ENCODE measurements around the gene OGDH.
"Not testable (repeated sequence)": the region's sequence is repeated elsewhere in the genome, so short reads cannot be mapped to it uniquely, and the experiment has no call there.

OGDH gene

DNA sequence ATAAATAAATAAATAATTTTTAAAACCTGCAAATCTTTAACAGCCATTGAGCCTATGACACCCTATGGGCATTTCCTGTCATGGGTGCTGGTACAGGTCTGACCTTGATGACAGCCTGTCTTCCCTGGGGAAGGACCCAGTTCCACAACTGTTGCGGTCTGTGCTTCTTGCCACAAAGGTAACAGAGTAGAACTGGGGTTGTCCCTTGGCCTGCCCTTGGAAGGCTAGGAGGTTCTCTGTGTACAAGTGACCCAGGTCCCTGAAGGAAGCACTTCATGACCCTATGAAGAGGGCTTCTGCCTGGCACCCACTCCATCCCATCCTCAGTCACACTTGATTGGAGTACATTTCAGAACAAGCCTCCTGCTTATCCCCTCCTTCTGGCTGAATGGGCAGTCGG lies 66.9 kb downstream of the OGDH start:
- no peak for DNase-seq (ENCODE audit: low spot score)

GRCh38 chr7:44673771-44674170 lies 67.3 kb downstream of the OGDH start:
- DNase-seq (ENCODE audit: low spot score), result no peak

DNA sequence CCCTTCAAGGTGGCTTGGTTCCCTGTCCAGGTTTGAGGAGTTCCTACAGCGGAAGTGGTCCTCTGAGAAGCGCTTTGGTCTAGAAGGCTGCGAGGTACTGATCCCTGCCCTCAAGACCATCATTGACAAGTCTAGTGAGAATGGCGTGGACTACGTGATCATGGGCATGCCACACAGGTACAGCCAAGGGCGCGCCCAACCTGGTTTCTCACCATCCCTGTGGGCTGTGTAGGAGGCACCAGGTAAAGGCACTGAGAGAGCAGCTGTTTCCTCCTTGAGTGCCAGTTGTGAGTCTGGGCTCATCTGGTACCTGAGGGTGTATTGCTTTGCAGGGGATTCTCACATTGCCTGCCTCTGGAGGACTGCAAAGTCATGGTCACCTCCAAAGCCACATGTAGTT lies 68.0 kb downstream of the OGDH start:
- no peak for DNase-seq (ENCODE audit: low spot score)

GRCh38 chr7:44676776-44677175 lies 70.3 kb downstream of the OGDH start:
- DNase-seq (ENCODE audit: low spot score), result no peak

DNA sequence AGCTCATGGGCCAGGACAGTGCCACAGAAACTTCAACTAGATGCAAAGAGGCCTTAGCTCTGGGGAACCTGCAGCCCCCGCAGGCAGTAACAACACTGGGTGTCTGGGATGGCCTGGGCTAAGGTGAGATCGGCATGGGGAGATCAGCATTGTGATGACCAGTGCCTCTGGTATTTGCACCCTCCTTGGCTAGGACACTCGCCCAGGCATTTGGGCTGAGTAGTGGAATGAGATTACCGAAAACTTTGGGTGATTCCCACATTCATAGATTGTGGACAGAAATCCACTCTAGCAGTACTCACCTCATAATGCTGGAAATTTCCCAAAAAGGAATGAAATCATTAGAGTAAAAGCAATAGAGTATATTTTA lies 71.7 kb downstream of the OGDH start:
- no peak for DNase-seq (ENCODE audit: low spot score)

DNA sequence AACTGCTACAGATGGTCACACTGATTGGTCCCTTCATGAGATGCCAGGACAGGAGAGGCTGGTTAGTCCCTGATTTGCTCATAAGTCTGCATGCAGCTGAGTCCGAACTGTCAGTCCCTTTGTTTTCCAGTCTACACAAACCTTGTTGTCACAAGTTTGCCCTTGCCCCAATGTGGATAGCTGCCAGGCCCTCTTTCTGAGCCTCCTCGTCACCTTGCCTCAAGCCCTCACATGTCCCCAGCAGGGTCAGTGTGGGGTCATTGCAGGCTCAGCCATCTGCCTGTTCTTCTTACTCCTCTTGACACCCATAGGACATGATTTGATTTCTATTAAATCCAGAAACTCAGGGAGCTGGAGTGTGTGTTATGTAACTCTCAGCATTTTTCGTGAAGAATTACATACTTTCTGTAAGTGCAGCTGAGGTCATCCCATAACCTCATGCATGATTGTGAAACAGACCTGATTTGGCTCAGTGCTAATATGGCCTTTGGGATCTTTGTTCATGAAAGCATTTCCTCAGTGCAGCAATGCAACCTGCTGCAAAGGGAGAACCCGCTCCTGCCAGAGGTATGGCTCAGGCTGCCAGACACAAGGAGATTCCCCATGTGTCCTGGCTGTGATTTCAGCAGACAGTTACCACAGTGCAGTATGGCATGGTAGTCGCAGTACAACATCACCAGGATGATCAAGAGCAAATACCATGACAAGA lies 72.2 kb downstream of the OGDH start:
- DNase-seq (ENCODE audit: low spot score), result no peak

- no peak for DNase-seq (ENCODE audit: low spot score)
Measured at GRCh38 chr7:44681645-44682044, 75.2 kb downstream of the OGDH start.

DNA sequence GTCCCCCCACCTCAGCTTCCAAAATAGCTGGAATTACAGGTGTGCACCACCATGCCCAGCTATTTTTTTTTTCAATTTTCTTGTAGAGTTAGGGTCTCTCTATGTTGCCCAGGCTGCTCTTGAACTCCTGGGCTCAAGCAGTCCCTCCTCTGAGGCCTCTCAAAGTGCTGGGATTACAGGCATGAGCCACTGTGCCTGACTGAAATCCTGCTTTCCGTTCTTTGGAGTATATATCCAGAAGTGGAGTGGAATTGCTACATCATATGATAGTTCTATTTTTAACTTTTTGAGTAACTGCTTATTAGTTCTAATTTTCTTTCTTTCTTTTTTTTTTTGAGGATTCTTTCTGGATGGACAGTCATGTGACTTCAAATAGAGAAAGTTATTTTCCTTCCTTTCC lies 79.3 kb downstream of the OGDH start:
- DNase-seq (ENCODE audit: low spot score), result no peak

- no peak for DNase-seq (ENCODE audit: low spot score)
Measured at GRCh38 chr7:44689427-44689826, 83.0 kb downstream of the OGDH start.

GRCh38 chr7:44693641-44694313 lies 87.3 kb downstream of the OGDH start:
- DNase-seq (ENCODE audit: low spot score), result no peak

DNA sequence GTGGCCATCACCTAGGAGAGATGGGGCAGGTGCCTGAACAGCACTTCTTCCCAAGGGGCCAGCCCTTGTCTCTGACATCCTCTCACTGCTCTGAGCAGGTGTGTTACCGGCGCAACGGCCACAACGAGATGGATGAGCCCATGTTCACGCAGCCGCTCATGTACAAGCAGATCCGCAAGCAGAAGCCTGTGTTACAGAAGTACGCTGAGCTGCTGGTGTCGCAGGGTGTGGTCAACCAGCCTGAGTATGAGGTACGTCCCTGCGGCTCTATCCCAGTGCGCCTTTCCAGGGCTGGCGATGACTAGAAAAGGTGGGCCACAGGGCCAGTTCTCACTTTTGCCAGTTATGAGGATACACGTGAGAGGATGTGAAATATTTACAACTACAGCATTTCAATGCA lies 87.9 kb downstream of the OGDH start:
- no peak for DNase-seq (ENCODE audit: low spot score)

- DNase-seq (ENCODE audit: low spot score), result peak; percentile 52
Measured at GRCh38 chr7:44694766-44695165, 88.3 kb downstream of the OGDH start.

DNA sequence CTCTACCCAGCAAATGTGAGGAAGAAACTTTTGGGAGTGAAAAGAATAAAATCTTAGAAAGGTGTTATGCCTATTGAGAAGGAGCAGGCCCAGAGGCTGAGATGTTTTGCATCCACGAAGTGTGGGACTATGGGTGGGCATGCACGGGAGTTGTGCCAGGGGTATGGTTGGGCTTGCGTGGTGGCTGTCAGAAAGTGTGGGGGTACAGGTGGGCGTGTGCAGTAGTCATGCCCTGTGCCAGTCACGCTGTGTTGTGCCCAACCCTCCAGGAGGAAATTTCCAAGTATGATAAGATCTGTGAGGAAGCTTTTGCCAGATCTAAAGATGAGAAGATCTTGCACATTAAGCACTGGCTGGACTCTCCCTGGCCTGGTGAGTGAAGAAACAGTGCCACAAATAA lies 89.3 kb downstream of the OGDH start:
- no peak for DNase-seq (ENCODE audit: low spot score)

DNA sequence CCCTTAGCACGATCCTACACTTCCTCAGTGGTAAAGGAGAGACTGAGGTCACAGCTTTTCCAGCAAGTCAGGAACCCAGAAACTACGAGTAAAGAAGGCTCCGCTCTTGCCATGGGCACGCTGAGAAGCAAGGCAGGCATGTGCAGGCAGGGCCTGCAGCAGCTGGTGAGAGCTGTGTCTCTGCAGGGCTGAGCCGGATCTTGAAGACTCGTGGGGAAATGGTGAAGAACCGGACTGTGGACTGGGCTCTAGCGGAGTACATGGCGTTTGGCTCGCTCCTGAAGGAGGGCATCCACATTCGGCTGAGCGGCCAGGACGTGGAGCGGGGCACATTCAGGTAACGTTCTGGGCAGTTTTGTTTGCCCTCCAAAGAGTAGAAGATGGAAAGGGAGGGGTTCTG lies 90.3 kb downstream of the OGDH start:
- no peak for DNase-seq (ENCODE audit: low spot score)

DNA sequence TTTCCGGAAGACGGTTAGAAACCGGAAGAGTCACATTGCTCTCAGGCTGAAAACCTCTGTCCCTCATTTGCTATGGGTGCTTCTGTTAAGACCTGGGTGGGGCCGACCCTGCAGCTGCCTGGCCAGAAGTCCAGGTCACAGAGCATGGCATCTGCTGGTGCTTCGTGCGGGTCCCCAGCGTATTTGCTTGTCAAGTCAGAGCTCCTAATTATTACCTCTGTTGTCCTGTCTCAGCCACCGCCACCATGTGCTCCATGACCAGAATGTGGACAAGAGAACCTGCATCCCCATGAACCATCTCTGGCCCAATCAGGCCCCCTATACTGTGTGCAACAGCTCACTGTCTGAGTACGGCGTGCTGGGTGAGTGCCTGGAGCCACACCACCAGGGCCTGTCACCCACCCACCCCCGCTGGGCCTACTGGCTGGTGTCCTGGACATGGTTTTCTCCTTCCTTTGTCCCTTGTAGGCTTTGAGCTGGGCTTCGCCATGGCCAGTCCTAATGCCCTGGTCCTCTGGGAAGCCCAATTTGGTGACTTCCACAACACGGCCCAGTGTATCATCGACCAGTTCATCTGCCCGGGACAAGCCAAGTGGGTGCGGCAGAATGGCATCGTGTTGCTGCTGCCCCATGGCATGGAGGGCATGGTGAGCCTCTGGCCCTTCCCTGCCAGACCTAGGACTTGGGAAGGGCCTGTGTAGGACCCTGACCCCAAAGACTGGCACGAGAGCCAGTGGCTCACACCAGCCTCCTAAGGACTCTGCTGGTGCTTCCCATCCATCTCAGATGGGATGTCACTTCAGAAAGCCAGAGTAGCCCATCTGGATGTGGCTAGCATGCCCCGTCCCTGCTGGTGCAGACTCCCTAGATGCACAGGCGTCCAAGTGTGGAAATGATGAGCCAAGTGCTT lies 91.0 kb downstream of the OGDH start:
- DNase-seq (ENCODE audit: low spot score), result no peak

GRCh38 chr7:44698046-44698580 lies 91.7 kb downstream of the OGDH start:
- DNase-seq (ENCODE audit: low spot score), result no peak

GRCh38 chr7:44699598-44699997 lies 93.2 kb downstream of the OGDH start:
- DNase-seq (ENCODE audit: low spot score), result not testable (repeated sequence)

- DNase-seq (ENCODE audit: low spot score), result no peak
Measured at GRCh38 chr7:44700322-44700721, 93.9 kb downstream of the OGDH start.

- DNase-seq (ENCODE audit: low spot score), result not testable (repeated sequence)
Measured at GRCh38 chr7:44703391-44703790, 97.0 kb downstream of the OGDH start.

- no peak for DNase-seq (ENCODE audit: low spot score)
Measured at GRCh38 chr7:44703921-44704320, 97.5 kb downstream of the OGDH start.

DNA sequence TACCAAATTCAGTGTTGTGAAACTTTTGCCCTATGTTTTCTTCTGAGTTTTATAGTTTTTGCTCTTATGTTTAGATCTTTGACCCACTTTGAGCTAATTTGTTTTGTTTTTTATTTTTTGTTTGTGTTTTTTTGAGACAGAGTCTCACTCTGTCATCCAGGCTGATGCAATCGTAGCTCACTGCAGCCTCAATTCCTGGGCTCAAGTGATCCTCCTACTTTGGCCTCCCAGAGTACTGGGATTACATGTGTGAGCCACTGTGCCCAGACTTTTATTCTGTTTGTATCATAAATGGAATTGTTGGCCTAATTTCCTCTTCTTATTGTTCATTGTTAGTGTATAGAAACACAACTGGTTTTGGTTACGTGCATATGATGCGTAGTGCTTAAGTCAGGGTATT lies 99.0 kb downstream of the OGDH start:
- DNase-seq (ENCODE audit: low spot score), result no peak

DNA sequence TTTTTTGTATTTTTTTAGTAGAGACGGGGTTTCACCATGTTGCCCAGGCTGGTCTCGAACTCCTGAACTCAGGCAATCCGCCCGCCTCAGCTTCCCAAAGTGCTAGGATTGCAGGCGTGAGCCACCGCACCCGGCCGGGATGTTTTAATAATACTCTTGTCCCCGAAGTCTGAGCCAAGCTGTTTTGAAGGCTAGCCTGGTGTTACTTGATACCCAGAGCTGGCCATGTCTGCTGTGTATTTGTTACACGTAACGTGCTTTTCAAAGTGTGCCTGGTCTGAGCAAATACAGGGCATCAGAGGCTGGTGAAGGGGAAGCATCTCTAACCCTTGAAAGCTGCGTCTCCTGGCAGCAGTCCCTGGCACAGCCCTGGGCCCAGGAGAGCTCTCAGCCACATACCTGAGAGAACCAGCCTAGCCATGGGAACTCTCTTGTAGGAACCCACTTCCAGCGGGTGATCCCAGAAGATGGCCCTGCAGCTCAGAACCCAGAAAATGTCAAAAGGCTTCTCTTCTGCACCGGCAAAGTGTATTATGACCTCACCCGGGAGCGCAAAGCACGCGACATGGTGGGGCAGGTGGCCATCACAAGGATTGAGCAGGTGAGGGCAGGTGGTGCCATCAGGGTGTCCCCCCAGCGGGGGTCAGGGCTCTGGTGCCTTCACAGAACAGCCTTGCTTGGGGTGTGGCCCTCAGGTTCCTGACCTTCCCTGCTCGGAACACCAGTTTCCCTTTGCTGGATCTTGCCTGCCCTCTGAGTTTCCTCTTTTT lies 100.5 kb downstream of the OGDH start:
- no peak for DNase-seq (ENCODE audit: low spot score)
